Measurements from ENCODE around the gene AHDC1. TPM values are rescaled to one million over a fixed set of nuclear protein-coding genes. Genes with fewer than 3 reads are reported as not detected.

Gene AHDC1
- total and polyA plus RNA-seq, 10 of the 15 experiments (the other 5 are each of a cell fraction or from before 2014, with no cell fraction given), result 0.21 to 13.0 (median 1.4) TPM

DNA sequence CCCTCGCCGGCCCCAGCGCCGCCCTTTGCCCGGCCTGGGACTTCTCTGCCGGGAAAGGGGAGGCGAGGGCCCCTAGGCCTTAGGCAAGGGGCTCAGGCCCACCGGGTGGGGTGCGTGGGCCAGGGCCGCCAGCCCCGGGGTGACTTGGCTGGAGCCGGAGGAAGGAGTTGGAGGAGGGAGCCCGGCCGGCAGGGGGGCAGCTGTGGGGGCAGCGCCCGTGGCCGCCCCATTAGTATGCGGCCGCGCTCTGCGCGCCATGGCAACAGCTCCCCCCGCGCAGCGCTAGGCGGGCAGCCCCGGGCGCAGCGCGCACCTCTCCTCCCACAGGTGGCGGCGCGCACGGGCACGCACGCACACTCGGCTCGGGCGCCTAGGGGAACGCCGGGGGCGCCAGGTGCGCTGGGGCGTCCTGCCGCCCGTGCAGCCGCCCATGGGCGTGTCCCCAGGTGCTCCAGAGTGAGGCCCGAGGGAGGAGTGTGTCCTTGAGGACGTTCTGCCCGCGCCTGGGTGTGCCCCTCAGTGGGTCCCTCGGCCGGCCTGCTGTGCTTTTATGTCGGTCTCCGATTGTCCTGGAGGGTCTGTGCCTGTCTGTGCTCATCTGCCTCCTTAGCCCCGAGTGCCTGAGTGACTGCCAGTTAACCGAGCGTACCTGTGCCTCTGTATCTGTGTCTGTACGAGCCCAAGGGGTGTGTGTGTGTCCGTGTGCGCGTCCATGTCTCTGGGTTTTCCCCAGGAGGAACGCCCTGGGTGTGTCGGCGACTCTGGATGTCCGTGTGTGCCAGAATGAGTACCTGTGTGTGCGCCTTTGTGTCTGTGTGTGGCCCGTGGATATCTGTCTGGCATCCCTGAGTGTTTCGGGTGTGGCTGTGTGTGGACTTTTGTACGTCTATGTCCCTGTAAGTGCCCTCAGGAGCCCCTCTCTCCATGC lies 75.8 kb downstream of the AHDC1 start:
- no peaks in the 10 kb centered on the region for H4K20me1 ChIP-seq (ENCODE audit: control insufficient read depth, insufficient read depth)
- POLR2A ChIA-PET, result interaction anchor here (0.6 to 1.5 kb wide), 4 partner anchors 30 to 91 kb away, joined by 3 to 5 read pairs (median 4); no protein-coding TSS in a partner anchor
- no TSS peak for BruUV-seq (replicated peaks)
- intact Hi-C loops (cut with micrococcal nuclease; ENCODE audit: unreplicated experiment) (no loop called here), in situ Hi-C loops (cut with MboI) (no loop called here)
- H3K27ac ChIP-seq (ENCODE audit: control insufficient read depth, insufficient read depth), result no peak overlapping the region
- CTCF ChIA-PET, result interaction anchor here (0.6 kb wide), 1 partner anchor 30 kb away, joined by 3 read pairs; no protein-coding TSS in a partner anchor
- peaks cover 34% of the 10 kb centered on the region for H3K4me1 ChIP-seq (ENCODE audit: control insufficient read depth, insufficient read depth, low read length)
- peak overlapping the region; percentile 28; the same call in 1 of the 2 replicates for H3K9ac ChIP-seq (ENCODE audit: control insufficient read depth, insufficient read depth, low read length)
- RAD21 ChIA-PET (ENCODE audit: unreplicated experiment), result interaction anchor here (1.2 to 3.6 kb wide), 4 partner anchors 28 to 112 kb away, joined by 3 to 23 read pairs (median 8); partner anchors contain the start of gene WASF2
- no peaks in the 10 kb centered on the region for H3K27me3 ChIP-seq (replicated peaks in 1 of 2; ENCODE audit: control insufficient read depth in 2 of 2, insufficient read depth in 2 of 2, low read length in 1 of 2)
- no peak for FAIRE-seq
- H2AFZ ChIP-seq (ENCODE audit: control insufficient read depth, low read depth, low read length), result peak overlapping the region; percentile 49
- H3K9me3 ChIP-seq (replicated peaks; ENCODE audit: control insufficient read depth, insufficient read depth, low read length), result no peaks in the 10 kb centered on the region
- peak overlapping the region; percentile 65 for H3K4me3 ChIP-seq
- no peak for DNase-seq (ENCODE audit: low read depth, low spot score)
- H3K4me2 ChIP-seq (ENCODE audit: control insufficient read depth, insufficient read depth), result peak overlapping the region; percentile 97
- H3K36me3 ChIP-seq (ENCODE audit: control insufficient read depth in 2 of 2, insufficient read depth in 2 of 2, low read length in 1 of 2), result no peaks in the 10 kb centered on the region
- WGBS (ENCODE audit: insufficient coverage, insufficient replicate concordance, low lambda C conversion rate, missing lambda C conversion rate), result 9% methylated on average over 44 of the region's 71 CpGs
- H3K79me2 ChIP-seq (ENCODE audit: control insufficient read depth, insufficient read depth, low read length), result peaks cover 4% of the 10 kb centered on the region; the same call in 1 of the 2 replicates
- SMC1A ChIA-PET (ENCODE audit: uncharacterized antibody, unreplicated experiment), result no interaction called here
- peak; percentile 71 for ATAC-seq
- TF ChIP-seq MXI1 (IDR thresholded peaks at IDR 0.05; ENCODE audit: low read depth, low read length) (peak; percentile 18; the same call in 1 of the 2 replicates), CHD2 (IDR thresholded peaks at IDR 0.05; ENCODE audit: borderline replicate concordance, low read depth, low read length) (0 out of 2 replicates have a peak, but pooled peaks have one; percentile 8), POU2F2 (IDR thresholded peaks at IDR 0.05; ENCODE audit: borderline replicate concordance, low read depth, low read length) (peak; percentile 30; the same call in 1 of the 3 replicates), CHD4 (IDR thresholded peaks at IDR 0.05) (no peak), EGR1 (IDR thresholded peaks at IDR 0.05; ENCODE audit: borderline replicate concordance in 1 of 2, low read depth in 2 of 2, low read length in 2 of 2) (peak in 1 of 2 experiments; percentile 23; a peak in 1 of 3 replicates), DPF2 (IDR thresholded peaks at IDR 0.05) (peak; percentile 72), EED (IDR thresholded peaks at IDR 0.05; ENCODE audit: low read depth) (no peak), TCF3 (IDR thresholded peaks at IDR 0.05; ENCODE audit: borderline replicate concordance, insufficient read depth, low read depth, low read length) (peak; percentile 64; the same call in 1 of the 2 replicates), HDAC6 (IDR thresholded peaks at IDR 0.05; ENCODE audit: unreplicated experiment) (peak; percentile 90), PAX5 (IDR thresholded peaks at IDR 0.05; ENCODE audit: borderline replicate concordance, low read depth, low read length) (0 out of 2 replicates have a peak, but pooled peaks have one; percentile 13)
- TF ChIP-seq, protein P1, sequence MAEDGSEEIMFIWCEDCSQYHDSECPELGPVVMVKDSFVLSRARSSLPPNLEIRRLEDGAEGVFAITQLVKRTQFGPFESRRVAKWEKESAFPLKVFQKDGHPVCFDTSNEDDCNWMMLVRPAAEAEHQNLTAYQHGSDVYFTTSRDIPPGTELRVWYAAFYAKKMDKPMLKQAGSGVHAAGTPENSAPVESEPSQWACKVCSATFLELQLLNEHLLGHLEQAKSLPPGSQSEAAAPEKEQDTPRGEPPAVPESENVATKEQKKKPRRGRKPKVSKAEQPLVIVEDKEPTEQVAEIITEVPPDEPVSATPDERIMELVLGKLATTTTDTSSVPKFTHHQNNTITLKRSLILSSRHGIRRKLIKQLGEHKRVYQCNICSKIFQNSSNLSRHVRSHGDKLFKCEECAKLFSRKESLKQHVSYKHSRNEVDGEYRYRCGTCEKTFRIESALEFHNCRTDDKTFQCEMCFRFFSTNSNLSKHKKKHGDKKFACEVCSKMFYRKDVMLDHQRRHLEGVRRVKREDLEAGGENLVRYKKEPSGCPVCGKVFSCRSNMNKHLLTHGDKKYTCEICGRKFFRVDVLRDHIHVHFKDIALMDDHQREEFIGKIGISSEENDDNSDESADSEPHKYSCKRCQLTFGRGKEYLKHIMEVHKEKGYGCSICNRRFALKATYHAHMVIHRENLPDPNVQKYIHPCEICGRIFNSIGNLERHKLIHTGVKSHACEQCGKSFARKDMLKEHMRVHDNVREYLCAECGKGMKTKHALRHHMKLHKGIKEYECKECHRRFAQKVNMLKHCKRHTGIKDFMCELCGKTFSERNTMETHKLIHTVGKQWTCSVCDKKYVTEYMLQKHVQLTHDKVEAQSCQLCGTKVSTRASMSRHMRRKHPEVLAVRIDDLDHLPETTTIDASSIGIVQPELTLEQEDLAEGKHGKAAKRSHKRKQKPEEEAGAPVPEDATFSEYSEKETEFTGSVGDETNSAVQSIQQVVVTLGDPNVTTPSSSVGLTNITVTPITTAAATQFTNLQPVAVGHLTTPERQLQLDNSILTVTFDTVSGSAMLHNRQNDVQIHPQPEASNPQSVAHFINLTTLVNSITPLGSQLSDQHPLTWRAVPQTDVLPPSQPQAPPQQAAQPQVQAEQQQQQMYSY (CRISPR knock-in tag; IDR thresholded peaks at IDR 0.05), result no peak
- TF ChIP-seq, protein P2, sequence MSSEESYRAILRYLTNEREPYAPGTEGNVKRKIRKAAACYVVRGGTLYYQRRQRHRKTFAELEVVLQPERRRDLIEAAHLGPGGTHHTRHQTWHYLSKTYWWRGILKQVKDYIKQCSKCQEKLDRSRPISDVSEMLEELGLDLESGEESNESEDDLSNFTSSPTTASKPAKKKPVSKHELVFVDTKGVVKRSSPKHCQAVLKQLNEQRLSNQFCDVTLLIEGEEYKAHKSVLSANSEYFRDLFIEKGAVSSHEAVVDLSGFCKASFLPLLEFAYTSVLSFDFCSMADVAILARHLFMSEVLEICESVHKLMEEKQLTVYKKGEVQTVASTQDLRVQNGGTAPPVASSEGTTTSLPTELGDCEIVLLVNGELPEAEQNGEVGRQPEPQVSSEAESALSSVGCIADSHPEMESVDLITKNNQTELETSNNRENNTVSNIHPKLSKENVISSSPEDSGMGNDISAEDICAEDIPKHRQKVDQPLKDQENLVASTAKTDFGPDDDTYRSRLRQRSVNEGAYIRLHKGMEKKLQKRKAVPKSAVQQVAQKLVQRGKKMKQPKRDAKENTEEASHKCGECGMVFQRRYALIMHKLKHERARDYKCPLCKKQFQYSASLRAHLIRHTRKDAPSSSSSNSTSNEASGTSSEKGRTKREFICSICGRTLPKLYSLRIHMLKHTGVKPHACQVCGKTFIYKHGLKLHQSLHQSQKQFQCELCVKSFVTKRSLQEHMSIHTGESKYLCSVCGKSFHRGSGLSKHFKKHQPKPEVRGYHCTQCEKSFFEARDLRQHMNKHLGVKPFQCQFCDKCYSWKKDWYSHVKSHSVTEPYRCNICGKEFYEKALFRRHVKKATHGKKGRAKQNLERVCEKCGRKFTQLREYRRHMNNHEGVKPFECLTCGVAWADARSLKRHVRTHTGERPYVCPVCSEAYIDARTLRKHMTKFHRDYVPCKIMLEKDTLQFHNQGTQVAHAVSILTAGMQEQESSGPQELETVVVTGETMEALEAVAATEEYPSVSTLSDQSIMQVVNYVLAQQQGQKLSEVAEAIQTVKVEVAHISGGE (CRISPR knock-in tag; IDR thresholded peaks at IDR 0.05), result no peak
